GM12878 (cell line): ENCODE data around the gene SUSD2. TPM values are rescaled to one million over a fixed set of nuclear protein-coding genes. Genes with fewer than 3 reads are reported as not detected.

Experiments used
- ATAC-seq: fragments of 200-7000 bp; cut with Tn5 transposase; 3 replicates; pipeline ENCODE4 v1.9.1; 2020; ENCODE audit warnings: mild to moderate bottlenecking, moderate library complexity
- BruUV-seq: library from RNA; stranded (reverse); fragments of 400-500 nt; replicated peaks from 2 replicates; lab custom pipeline; 2021; lab: Mats Ljungman, UMichigan
- CTCF ChIA-PET: fragments of 300-600 bp; sonication (Branson Sonifier 250); formaldehyde crosslinking; extraction: SDS; loops from one replicate; lab custom pipeline; 2021; ENCODE audit warnings: inconsistent platforms; lab: Yijun Ruan, JAX
- POLR2A ChIA-PET: fragments of 350-600 bp; formaldehyde crosslinking; extraction: SDS; loops from one replicate; lab custom pipeline; 2021; ENCODE audit warnings: inconsistent platforms; lab: Charles Lee
- RAD21 ChIA-PET: fragments of 300-600 bp; sonication (Branson Sonifier 250); formaldehyde crosslinking; loops from one replicate; lab custom pipeline; 2023; ENCODE audit warnings: antibody characterized with exemption; ENCODE audit not compliant: unreplicated experiment; lab: Charles Lee
- SMC1A ChIA-PET: fragments of 300-600 bp; sonication (Branson Sonifier 250); formaldehyde crosslinking; loops from one replicate; lab custom pipeline; 2023; ENCODE audit not compliant: unreplicated experiment, uncharacterized antibody; lab: Charles Lee
- DNase-seq: peaks from one replicate; pipeline ENCODE4 v3.0.0-alpha.2; 2011; ENCODE audit warnings: low read depth, low spot score
- FAIRE-seq: peaks from 3 replicates; lab custom pipeline; 2011; peaks lifted over from hg19 to GRCh38; lab: Jason Lieb, UNC
- H2AFZ ChIP-seq: 2 replicates; pipeline ENCODE4 v1.6.0; 2011; ENCODE audit warnings: low read depth, low read length, control low read depth; ENCODE audit not compliant: control insufficient read depth
- H3K27ac ChIP-seq: 2 replicates; pipeline ENCODE4 v1.5.1; 2011; ENCODE audit warnings: control low read depth; ENCODE audit not compliant: control insufficient read depth, insufficient read depth
- H3K27me3 ChIP-seq, 2 experiments: replicated peaks in 1 of 2; 2 replicates each; pipeline versions ENCODE4 v1.6.0 to v1.6.1; 2011; ENCODE audit warnings: low read length in 1 of 2; ENCODE audit not compliant: control insufficient read depth in 2 of 2, insufficient read depth in 2 of 2
- H3K36me3 ChIP-seq, 2 experiments: 2 replicates each; pipeline ENCODE4 v1.5.1; 2011; ENCODE audit warnings: low read length in 1 of 2; ENCODE audit not compliant: control insufficient read depth in 2 of 2, insufficient read depth in 2 of 2
- H3K4me1 ChIP-seq: 2 replicates; pipeline ENCODE4 v1.6.1; 2011; ENCODE audit warnings: mild to moderate bottlenecking, low read length, moderate library complexity, mixed read lengths; ENCODE audit not compliant: control insufficient read depth, insufficient read depth
- H3K4me2 ChIP-seq: 2 replicates; pipeline ENCODE4 v1.6.0; 2011; ENCODE audit warnings: control low read depth; ENCODE audit not compliant: control insufficient read depth, insufficient read depth
- H3K4me3 ChIP-seq: fragments of 200-600 bp; sonication (generic); 2 replicates; pipeline ENCODE4 v1.5.1; 2016
- H3K79me2 ChIP-seq: 2 replicates; pipeline ENCODE4 v1.6.0; 2011; ENCODE audit warnings: low read length; ENCODE audit not compliant: control insufficient read depth, insufficient read depth
- H3K9ac ChIP-seq: 2 replicates; pipeline ENCODE4 v1.8.0; 2011; ENCODE audit warnings: low read length, control low read depth, mixed read lengths; ENCODE audit not compliant: control insufficient read depth, insufficient read depth
- H3K9me3 ChIP-seq: replicated peaks from 3 replicates; pipeline ENCODE4 v1.5.1; 2011; ENCODE audit warnings: mild to moderate bottlenecking, low read length; ENCODE audit not compliant: control insufficient read depth, insufficient read depth
- H4K20me1 ChIP-seq: 2 replicates; pipeline ENCODE4 v1.6.0; 2011; ENCODE audit not compliant: control insufficient read depth, insufficient read depth
- CREB1 ChIP-seq: IDR thresholded peaks from 2 replicates; pipeline ENCODE4 v1.6.1; 2012; ENCODE audit warnings: low read depth, mild to moderate bottlenecking, inconsistent platforms
- CREM ChIP-seq: IDR thresholded peaks from 2 replicates; pipeline ENCODE4 v1.6.1; 2014; ENCODE audit warnings: antibody characterized with exemption, low read depth
- EGR1 ChIP-seq, 2 experiments: IDR thresholded peaks; 1 replicate in 1 of 2; 2 replicates in 1 of 2; pipeline ENCODE4 v1.6.1; 2011 to 2012; ENCODE audit warnings: low read depth in 2 of 2, low read length in 2 of 2, borderline replicate concordance in 1 of 2, mild to moderate bottlenecking in 1 of 2, moderate library complexity in 1 of 2
- HCFC1 ChIP-seq: fragments of 150-350 bp; IDR thresholded peaks from 2 replicates; pipeline ENCODE4 v1.6.1; 2014; ENCODE audit warnings: low read length
- KAT2A ChIP-seq: conservative IDR thresholded peaks from 2 replicates; pipeline ENCODE4 v1.6.1; 2011; ENCODE audit warnings: low read depth, low read length; ENCODE audit not compliant: control insufficient read depth
- MXI1 ChIP-seq: fragments of 150-350 bp; IDR thresholded peaks from 2 replicates; pipeline ENCODE4 v1.6.1; 2011; ENCODE audit warnings: low read depth, mild to moderate bottlenecking, inconsistent platforms, low read length, improper control_type of control experiment
- MYB ChIP-seq: fragments of 150-350 bp; IDR thresholded peaks from 2 replicates; pipeline ENCODE4 v1.6.1; 2014; ENCODE audit warnings: mild to moderate bottlenecking, low read depth, low read length, borderline replicate concordance
- MYC ChIP-seq: IDR thresholded peaks from 2 replicates; pipeline ENCODE4 v1.6.1; 2011; ENCODE audit warnings: mild to moderate bottlenecking, low read length, moderate library complexity, inconsistent platforms; ENCODE audit not compliant: insufficient read depth, insufficient replicate concordance, insufficient read length, severe bottlenecking
- RBBP5 ChIP-seq: fragments of 200-600 bp; sonication (generic); conservative IDR thresholded peaks from 2 replicates; pipeline ENCODE4 v1.6.1; 2016
- RELA ChIP-seq: fragments of 450-650 bp; IDR thresholded peaks from 2 replicates; pipeline ENCODE4 v1.8.0; 2014; ENCODE audit warnings: borderline replicate concordance; ENCODE audit not compliant: partially characterized antibody
- SUZ12 ChIP-seq: fragments of 200-600 bp; sonication (generic); IDR thresholded peaks from one replicate; pipeline ENCODE4 v1.6.1; 2018; ENCODE audit warnings: antibody characterized with exemption, mild to moderate bottlenecking; ENCODE audit not compliant: unreplicated experiment
- TAF1 ChIP-seq: IDR thresholded peaks from 2 replicates; pipeline ENCODE4 v1.6.1; 2011; ENCODE audit warnings: mild to moderate bottlenecking, low read depth, low read length, borderline replicate concordance
- YBX1 ChIP-seq: fragments of 450-650 bp; IDR thresholded peaks from 2 replicates; pipeline ENCODE4 v1.6.1; 2016; ENCODE audit warnings: antibody characterized with exemption
- ZNF24 ChIP-seq: fragments of 450-650 bp; IDR thresholded peaks from 2 replicates; pipeline ENCODE4 v1.6.1; 2017; ENCODE audit warnings: antibody characterized with exemption, mild to moderate bottlenecking
- ZNF384 ChIP-seq: IDR thresholded peaks from 2 replicates; pipeline ENCODE4 v1.6.1; 2012; ENCODE audit warnings: low read depth, mild to moderate bottlenecking, low read length, improper control_type of control experiment, borderline replicate concordance
- WGBS: methylation state at CpG from one replicate; pipeline ENCODE4 v1.1.6; 2016; ENCODE audit warnings: low lambda C conversion rate; ENCODE audit not compliant: insufficient replicate concordance, insufficient coverage; ENCODE audit errors: missing lambda C conversion rate; 5-methylcytosine and 5-hydroxymethylcytosine counted together
- in situ Hi-C: fragments of 300-500 bp; cut with MboI; formaldehyde crosslinking; loops from 9 replicates; pipeline ENCODE4 v1.14.3; 2018; ENCODE audit warnings: mixed read lengths
- intact Hi-C: fragments of 100-400 bp; cut with micrococcal nuclease; formaldehyde crosslinking; loops from one replicate; pipeline ENCODE4 v1.14.2; 2022; ENCODE audit not compliant: unreplicated experiment
- polyA plus RNA-seq, 11 experiments: library from polyadenylated mRNA; depleted of rRNA in 4 of 11; unstranded in 6 of 11; stranded (reverse) in 5 of 11; fragments of >200 nt; fragmentation: Nextera tagmentation in 4 of 11; fragmentation: Illumina TruSeq in 1 of 11; extraction: Ambion mirVana in 4 of 11; extraction: Trizol in 1 of 11; gene quantifications; 1 replicate in 1 of 11; 2 replicates in 10 of 11; pipeline versions ENCODE4 v1.2.1 to v1.2.3, GENCODE V29; 2011 to 2016; ENCODE audit warnings: inconsistent platforms in 2 of 11, missing spikeins in 2 of 11, low read depth in 1 of 11
- total RNA-seq, 4 experiments: library from RNA; depleted of rRNA in 3 of 4; stranded (reverse); fragments of >200 nt in 3 of 4; fragmentation: Illumina TruSeq in 1 of 4; extraction: Trizol in 1 of 4; gene quantifications; 2 replicates each; pipeline versions ENCODE4 v1.2.1 to v1.2.3, GENCODE V29; 2013 to 2021
- TF ChIP-seq, protein P1 (sequence below): fragments of 150-350 bp; IDR thresholded peaks from 2 replicates; pipeline ENCODE4 v1.6.1; 2014; ENCODE audit warnings: mild to moderate bottlenecking, low read depth, low read length
- TF ChIP-seq, protein P2 (sequence below): fragments of 450-650 bp; IDR thresholded peaks from 2 replicates; pipeline ENCODE4 v1.6.1; 2017; ENCODE audit warnings: low read depth, mild to moderate bottlenecking, moderate library complexity
- TF ChIP-seq, protein P3 (sequence below): fragments of 450-650 bp; IDR thresholded peaks from 2 replicates; pipeline ENCODE4 v1.6.1; 2016; ENCODE audit warnings: mild to moderate bottlenecking

SUSD2 gene
- total and polyA plus RNA-seq, 10 of the 15 experiments (the other 5 are each of a cell fraction or from before 2014, with no cell fraction given): 0.04 to 0.31 (median 0.11) TPM; not detected in 5

GRCh38 chr22:24232124-24232523 is 50.8 kb downstream of the SUSD2 start (continued):
- TF ChIP-seq SUZ12 (no peak), EGR1 (IDR thresholded peaks at IDR 0.05; ENCODE audit: borderline replicate concordance in 1 of 2, low read depth in 2 of 2, low read length in 2 of 2) (no peak), KAT2A (no peak), TAF1 (no peak), RELA (no peak), MYC (no peak), RBBP5 (no peak), HCFC1 (no peak), MXI1 (no peak), MYB (no peak)

DNA sequence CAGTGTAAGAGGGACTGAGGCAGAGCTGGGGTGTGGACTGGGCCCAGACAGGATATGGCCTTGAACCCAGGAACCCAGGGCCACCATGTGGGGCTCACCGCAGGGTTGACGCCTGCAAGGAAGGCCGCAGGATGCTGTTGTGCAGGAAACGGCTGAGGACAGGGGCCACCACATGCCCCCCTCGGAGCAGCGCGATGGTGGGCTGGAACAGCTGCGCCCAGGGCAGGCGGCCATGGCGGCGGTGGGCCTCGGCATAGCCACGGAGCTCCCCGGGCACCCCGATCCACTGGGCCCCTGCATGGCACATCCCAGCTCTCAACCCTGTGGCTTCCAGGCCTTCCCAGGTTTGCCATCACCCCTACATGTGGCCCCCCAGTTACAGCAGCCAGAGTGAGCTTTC is 51.4 kb downstream of the SUSD2 start:
- H4K20me1 ChIP-seq: no peaks in the 10 kb centered on the region
- RAD21 ChIA-PET: no interaction called here
- no peak overlapping the region for H3K27ac ChIP-seq
- FAIRE-seq: no peak
- no peak overlapping the region for H3K9ac ChIP-seq
- no peak overlapping the region for H3K4me3 ChIP-seq
- no peaks in the 10 kb centered on the region for H3K79me2 ChIP-seq
- no peak for DNase-seq
- WGBS: 84% methylated on average over 15 of the region's 15 CpGs
- no peaks in the 10 kb centered on the region for H3K27me3 ChIP-seq
- BruUV-seq: no TSS peak
- POLR2A ChIA-PET: no interaction called here
- no peak for ATAC-seq
- in situ Hi-C loops (no loop called here), intact Hi-C loops (no loop called here)
- CTCF ChIA-PET: interaction anchor here (0.6 to 3.7 kb wide), 5 partner anchors 8 to 76 kb away, joined by 3 to 21 read pairs (median 3); no protein-coding TSS in a partner anchor
- no peak overlapping the region for H3K4me2 ChIP-seq
- H3K36me3 ChIP-seq: no peaks in the 10 kb centered on the region
- H2AFZ ChIP-seq: no peak overlapping the region
- no peaks in the 10 kb centered on the region for H3K4me1 ChIP-seq
- no peaks in the 10 kb centered on the region for H3K9me3 ChIP-seq
- SMC1A ChIA-PET: no interaction called here
- TF ChIP-seq ZNF24 (no peak), CREM (no peak), CREB1 (no peak), ZNF384 (no peak), MYC (no peak), YBX1 (no peak)
- TF ChIP-seq, protein P1, sequence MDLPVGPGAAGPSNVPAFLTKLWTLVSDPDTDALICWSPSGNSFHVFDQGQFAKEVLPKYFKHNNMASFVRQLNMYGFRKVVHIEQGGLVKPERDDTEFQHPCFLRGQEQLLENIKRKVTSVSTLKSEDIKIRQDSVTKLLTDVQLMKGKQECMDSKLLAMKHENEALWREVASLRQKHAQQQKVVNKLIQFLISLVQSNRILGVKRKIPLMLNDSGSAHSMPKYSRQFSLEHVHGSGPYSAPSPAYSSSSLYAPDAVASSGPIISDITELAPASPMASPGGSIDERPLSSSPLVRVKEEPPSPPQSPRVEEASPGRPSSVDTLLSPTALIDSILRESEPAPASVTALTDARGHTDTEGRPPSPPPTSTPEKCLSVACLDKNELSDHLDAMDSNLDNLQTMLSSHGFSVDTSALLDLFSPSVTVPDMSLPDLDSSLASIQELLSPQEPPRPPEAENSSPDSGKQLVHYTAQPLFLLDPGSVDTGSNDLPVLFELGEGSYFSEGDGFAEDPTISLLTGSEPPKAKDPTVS: no peak
- TF ChIP-seq, protein P2, sequence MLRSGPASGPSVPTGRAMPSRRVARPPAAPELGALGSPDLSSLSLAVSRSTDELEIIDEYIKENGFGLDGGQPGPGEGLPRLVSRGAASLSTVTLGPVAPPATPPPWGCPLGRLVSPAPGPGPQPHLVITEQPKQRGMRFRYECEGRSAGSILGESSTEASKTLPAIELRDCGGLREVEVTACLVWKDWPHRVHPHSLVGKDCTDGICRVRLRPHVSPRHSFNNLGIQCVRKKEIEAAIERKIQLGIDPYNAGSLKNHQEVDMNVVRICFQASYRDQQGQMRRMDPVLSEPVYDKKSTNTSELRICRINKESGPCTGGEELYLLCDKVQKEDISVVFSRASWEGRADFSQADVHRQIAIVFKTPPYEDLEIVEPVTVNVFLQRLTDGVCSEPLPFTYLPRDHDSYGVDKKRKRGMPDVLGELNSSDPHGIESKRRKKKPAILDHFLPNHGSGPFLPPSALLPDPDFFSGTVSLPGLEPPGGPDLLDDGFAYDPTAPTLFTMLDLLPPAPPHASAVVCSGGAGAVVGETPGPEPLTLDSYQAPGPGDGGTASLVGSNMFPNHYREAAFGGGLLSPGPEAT: no peak
- TF ChIP-seq, protein P3, sequence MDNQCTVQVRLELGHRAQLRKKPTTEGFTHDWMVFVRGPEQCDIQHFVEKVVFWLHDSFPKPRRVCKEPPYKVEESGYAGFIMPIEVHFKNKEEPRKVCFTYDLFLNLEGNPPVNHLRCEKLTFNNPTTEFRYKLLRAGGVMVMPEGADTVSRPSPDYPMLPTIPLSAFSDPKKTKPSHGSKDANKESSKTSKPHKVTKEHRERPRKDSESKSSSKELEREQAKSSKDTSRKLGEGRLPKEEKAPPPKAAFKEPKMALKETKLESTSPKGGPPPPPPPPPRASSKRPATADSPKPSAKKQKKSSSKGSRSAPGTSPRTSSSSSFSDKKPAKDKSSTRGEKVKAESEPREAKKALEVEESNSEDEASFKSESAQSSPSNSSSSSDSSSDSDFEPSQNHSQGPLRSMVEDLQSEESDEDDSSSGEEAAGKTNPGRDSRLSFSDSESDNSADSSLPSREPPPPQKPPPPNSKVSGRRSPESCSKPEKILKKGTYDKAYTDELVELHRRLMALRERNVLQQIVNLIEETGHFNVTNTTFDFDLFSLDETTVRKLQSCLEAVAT: no peak
